H1 (cell line): ENCODE data around the gene GALT. TPM values are rescaled to one million over a fixed set of nuclear protein-coding genes. Genes with fewer than 3 reads are reported as not detected.

ENCODE experiments used
- EGR1 ChIP-seq: IDR thresholded peaks from 2 replicates; pipeline ENCODE4 v1.6.1; 2011; ENCODE audit warnings: low read depth, low read length, borderline replicate concordance
- RAD21 ChIP-seq, 2 experiments: IDR thresholded peaks in 1 of 2; conservative IDR thresholded peaks in 1 of 2; 2 replicates each; pipeline ENCODE4 v1.6.1; 2011; ENCODE audit warnings: low read depth in 2 of 2, low read length in 2 of 2, improper control_type of control experiment in 1 of 2, inconsistent platforms in 1 of 2, mild to moderate bottlenecking in 1 of 2, moderate library complexity in 1 of 2
- RFX5 ChIP-seq: IDR thresholded peaks from 2 replicates; pipeline ENCODE4 v1.6.1; 2011; ENCODE audit warnings: low read depth, low read length, improper control_type of control experiment, borderline replicate concordance
- polyA plus RNA-seq, 7 experiments: library from polyadenylated mRNA; depleted of rRNA in 3 of 7; stranded (reverse) in 5 of 7; unstranded in 2 of 7; fragments of >200 nt in 5 of 7; fragments of 200-250 nt in 2 of 7; gene quantifications; 1 replicate in 5 of 7; 2 replicates in 1 of 7; 4 replicates in 1 of 7; pipeline versions ENCODE4 v1.2.1 to v1.2.3, GENCODE V29; 2011 to 2013; ENCODE audit warnings: missing spikeins in 2 of 7, mixed read lengths in 2 of 7
- total RNA-seq: library from RNA; stranded (reverse); fragmentation: NEBNext Ultra II Directional; extraction: Animal tissue kit (Norgen Biotek cat#: 25700); gene quantifications from 2 replicates; pipeline ENCODE4 v1.2.1, GENCODE V29; 2021
- TF ChIP-seq, protein P1 (sequence below): IDR thresholded peaks from 2 replicates; pipeline ENCODE4 v1.6.1; 2011; ENCODE audit warnings: low read length, improper control_type of control experiment

The GALT gene
- total and polyA plus RNA-seq, 2 of the 8 experiments (the other 6 are each of a cell fraction or from before 2014, with no cell fraction given) = 21.9 to 50.6 TPM

DNA sequence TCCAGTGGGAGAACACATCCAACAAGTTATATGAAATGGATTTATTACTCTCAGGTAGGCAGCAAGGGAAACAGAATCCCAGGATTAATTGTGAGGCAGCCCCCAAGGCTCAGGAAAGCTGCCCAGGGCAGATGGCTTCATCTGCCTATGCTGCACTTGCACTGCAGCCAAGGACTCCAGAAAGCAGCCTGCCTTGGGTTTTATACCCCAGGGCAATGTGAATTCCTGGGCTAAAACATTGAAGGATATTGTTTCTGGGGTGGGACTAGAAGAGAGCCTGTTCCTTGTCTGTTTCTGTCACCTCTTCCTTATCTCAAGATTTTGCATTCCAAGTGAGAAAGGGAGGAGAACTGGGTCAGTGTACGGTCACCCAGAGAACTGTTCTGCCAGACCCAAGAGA lies 24.8 kb downstream of the GALT start (continued):
- TF ChIP-seq, protein P1, sequence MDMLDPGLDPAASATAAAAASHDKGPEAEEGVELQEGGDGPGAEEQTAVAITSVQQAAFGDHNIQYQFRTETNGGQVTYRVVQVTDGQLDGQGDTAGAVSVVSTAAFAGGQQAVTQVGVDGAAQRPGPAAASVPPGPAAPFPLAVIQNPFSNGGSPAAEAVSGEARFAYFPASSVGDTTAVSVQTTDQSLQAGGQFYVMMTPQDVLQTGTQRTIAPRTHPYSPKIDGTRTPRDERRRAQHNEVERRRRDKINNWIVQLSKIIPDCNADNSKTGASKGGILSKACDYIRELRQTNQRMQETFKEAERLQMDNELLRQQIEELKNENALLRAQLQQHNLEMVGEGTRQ = no peak
- no peak for TF ChIP-seq RFX5
- TF ChIP-seq EGR1 = no peak
- no peak for TF ChIP-seq RAD21 (IDR thresholded peaks at IDR 0.05 in 1 of 2, conservative IDR thresholded peaks at IDR 0.05 in 1 of 2; ENCODE audit: low read depth in 2 of 2, low read length in 2 of 2)
- TF ChIP-seq, all 59 proteins: peak for 0
